Daoy (cell line): Measurements from ENCODE around the gene DNAJB2. TPM values are rescaled to one million over a fixed set of nuclear protein-coding genes. Genes with fewer than 3 reads are reported as not detected.
"Not testable (repeated sequence)": the region's sequence is repeated elsewhere in the genome, so short reads cannot be mapped to it uniquely, and the experiment has no call there.

Source experiments
- DNase-seq: peaks from one replicate; pipeline ENCODE4 v3.0.0-alpha.2; 2015; ENCODE audit warnings: low read depth
- total RNA-seq: library from RNA; depleted of rRNA; stranded (reverse); fragments of >200 nt; shearing (Covaris generic); gene quantifications from 2 replicates; pipeline ENCODE4 v1.2.3, GENCODE V29; 2014; rRNA removed

The DNAJB2 gene
- total RNA-seq, 1 experiment from 2014 or later = 19.9 TPM

- DNase-seq = no peak
These were observed 20.9 kb downstream of the DNAJB2 start for GRCh38 chr2:219300022-219300421.

GRCh38 chr2:219302412-219302968, 23.3 kb downstream of the DNAJB2 start:
- no peak for DNase-seq

GRCh38 chr2:219304223-219304622, 25.1 kb downstream of the DNAJB2 start:
- no peak for DNase-seq

GRCh38 chr2:219306047-219306446, 26.9 kb downstream of the DNAJB2 start:
- DNase-seq = no peak

- peak; percentile 87 for DNase-seq
These were observed 29.3 kb downstream of the DNAJB2 start for GRCh38 chr2:219308142-219309101.

GRCh38 chr2:219309278-219309677, 30.1 kb downstream of the DNAJB2 start, which contains the start of gene PTPRN:
Gene PTPRN, minus strand, starts transcription at chr2:219309401. Its CDS starts 69 bp downstream, at chr2:219309332.
- DNase-seq = peak; percentile 23

GRCh38 chr2:219312683-219313263, 33.6 kb downstream of the DNAJB2 start:
- not testable (repeated sequence) for DNase-seq

- no peak for DNase-seq
These were observed 35.8 kb downstream of the DNAJB2 start for GRCh38 chr2:219314804-219315468.

GRCh38 chr2:219323434-219323833, 44.3 kb downstream of the DNAJB2 start:
- no peak for DNase-seq

GRCh38 chr2:219325136-219325535, 46.0 kb downstream of the DNAJB2 start:
- no peak for DNase-seq

- DNase-seq = no peak
These were observed 46.6 kb downstream of the DNAJB2 start for GRCh38 chr2:219325657-219326315.

- DNase-seq = no peak
These were observed 48.6 kb downstream of the DNAJB2 start for GRCh38 chr2:219327719-219328118.

- DNase-seq = peak; percentile 58
These were observed 52.5 kb downstream of the DNAJB2 start for GRCh38 chr2:219331560-219332213.

GRCh38 chr2:219332542-219332941, 53.4 kb downstream of the DNAJB2 start, which contains the start of gene RESP18:
Gene RESP18, minus strand, starts transcription at chr2:219332744.
- DNase-seq = no peak

- DNase-seq = no peak
These were observed 54.9 kb downstream of the DNAJB2 start for GRCh38 chr2:219334076-219334475.

GRCh38 chr2:219335373-219335786, 56.2 kb downstream of the DNAJB2 start:
- no peak for DNase-seq

Other genes starting within 250 kb of the DNAJB2 start
- 0.11 TPM in 1 of 2 replicates, not detected in the other for gene CFAP65, start 237.8 kb upstream of the DNAJB2 start, total RNA-seq
- gene IHH, start 218.4 kb upstream of the DNAJB2 start, total RNA-seq = not detected in 2 replicates
- 13.6 and 22.0 TPM in 2 replicates for gene NHEJ1, start 118.6 kb upstream of the DNAJB2 start, total RNA-seq
- 0.63 and 0.86 TPM in 2 replicates for gene SLC23A3, start 109.3 kb upstream of the DNAJB2 start, total RNA-seq
- 36.2 and 41.3 TPM in 2 replicates for gene CNPPD1, start 102.4 kb upstream of the DNAJB2 start, total RNA-seq
- gene RETREG2, start 101.1 kb upstream of the DNAJB2 start, total RNA-seq = 33.3 and 48.8 TPM in 2 replicates
- gene ZFAND2B, start 72.6 kb upstream of the DNAJB2 start, total RNA-seq = 31.2 and 32.3 TPM in 2 replicates
- 9.0 and 10.5 TPM in 2 replicates for gene ABCB6, start 60.4 kb upstream of the DNAJB2 start, total RNA-seq
- gene ATG9A, start 49.7 kb upstream of the DNAJB2 start, total RNA-seq = 27.1 and 56.9 TPM in 2 replicates
- gene ANKZF1, start 49.6 kb upstream of the DNAJB2 start, total RNA-seq = 25.2 and 25.8 TPM in 2 replicates
- 2.7 and 3.2 TPM in 2 replicates for gene GLB1L, start 33.9 kb upstream of the DNAJB2 start, total RNA-seq
- 5.4 and 8.9 TPM in 2 replicates for gene STK16, start 33.9 kb upstream of the DNAJB2 start, total RNA-seq
- gene TUBA4B, start 26.1 kb upstream of the DNAJB2 start, total RNA-seq = not detected in 2 replicates
- 65.0 and 79.9 TPM in 2 replicates for gene TUBA4A, start 25.4 kb upstream of the DNAJB2 start, total RNA-seq
- gene PTPRN, start 30.0 kb downstream of the DNAJB2 start, total RNA-seq = 0.21 and 1.3 TPM in 2 replicates
- gene RESP18, start 53.4 kb downstream of the DNAJB2 start, total RNA-seq = not detected in 2 replicates
- 72.1 and 94.6 TPM in 2 replicates for gene DNPEP, start 108.5 kb downstream of the DNAJB2 start, total RNA-seq
- 0.17 and 0.77 TPM in 2 replicates for gene DES, start 139.0 kb downstream of the DNAJB2 start, total RNA-seq
- gene SPEG, start 155.5 kb downstream of the DNAJB2 start, total RNA-seq = 4.9 and 18.4 TPM in 2 replicates
- 30.0 and 47.6 TPM in 2 replicates for gene GMPPA, start 219.5 kb downstream of the DNAJB2 start, total RNA-seq
- gene ASIC4, start 235.1 kb downstream of the DNAJB2 start, total RNA-seq = 0.42 TPM in 1 of 2 replicates, not detected in the other